ENCODE measurements around the gene SMAD3. TPM values are rescaled to one million over a fixed set of nuclear protein-coding genes. Genes with fewer than 3 reads are reported as not detected.

The SMAD3 gene
- total RNA-seq, 1 experiment from 2014 or later: 54.8 TPM

DNA sequence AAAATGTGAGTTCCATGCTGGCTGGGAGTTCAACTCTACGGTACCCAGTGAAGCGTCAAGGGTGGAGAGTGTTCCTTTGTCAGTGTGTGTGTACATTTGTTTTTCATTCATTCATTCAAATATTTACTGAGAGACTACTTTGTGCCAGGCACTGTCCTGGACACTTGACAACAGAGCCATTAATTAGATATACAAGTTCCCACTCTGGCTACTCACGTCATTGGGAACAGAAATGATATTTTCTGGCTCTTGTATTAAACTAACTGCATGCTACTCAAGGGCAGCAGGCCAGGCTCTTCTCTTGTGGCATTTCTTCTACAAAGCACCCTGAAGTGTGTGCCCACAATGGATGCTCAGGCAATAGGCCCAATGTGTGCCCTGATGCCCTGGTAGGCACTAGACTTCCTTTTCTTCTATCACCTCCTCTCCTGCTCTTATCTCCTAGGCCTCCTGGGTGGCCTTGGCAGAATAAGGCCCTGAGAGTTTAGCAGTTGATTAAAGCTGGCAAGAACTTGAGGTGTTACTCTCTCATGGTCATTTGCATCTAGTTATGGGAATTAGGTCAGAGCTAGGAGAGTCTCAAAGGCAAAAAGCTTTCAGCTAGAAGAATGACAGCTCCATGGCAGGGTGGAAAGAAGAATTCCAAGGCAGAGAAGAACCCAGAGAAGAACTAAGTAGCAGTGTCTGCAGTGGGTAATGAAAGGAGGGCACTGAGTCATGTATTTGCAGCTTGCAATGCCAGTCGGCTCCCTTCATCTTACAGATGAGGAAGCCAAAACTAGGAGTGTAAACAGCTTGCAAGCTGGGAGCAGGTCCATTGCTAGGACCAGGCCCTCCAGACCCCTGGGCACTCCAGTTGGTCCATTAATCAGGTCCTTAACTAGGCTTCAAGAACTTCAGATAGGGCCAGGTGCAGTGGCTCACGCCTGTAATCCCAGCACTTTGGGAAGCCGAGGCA lies 14.0 kb upstream of the SMAD3 start:
- Mint-ChIP-seq H3K4me3 (ENCODE audit: unreplicated experiment) (no peak overlapping the region), H3K9me3 (ENCODE audit: unreplicated experiment) (no peaks in the 10 kb centered on the region), H3K36me3 (ENCODE audit: insufficient read depth, unreplicated experiment) (peaks cover 4% of the 10 kb centered on the region), H3K4me1 (ENCODE audit: low read depth, unreplicated experiment) (peaks cover 59% of the 10 kb centered on the region), H3K27ac (ENCODE audit: unreplicated experiment) (peak overlapping the region; percentile 92), H3K27me3 (ENCODE audit: insufficient read depth, unreplicated experiment) (no peaks in the 10 kb centered on the region)
- TF ChIP-seq, protein P1, sequence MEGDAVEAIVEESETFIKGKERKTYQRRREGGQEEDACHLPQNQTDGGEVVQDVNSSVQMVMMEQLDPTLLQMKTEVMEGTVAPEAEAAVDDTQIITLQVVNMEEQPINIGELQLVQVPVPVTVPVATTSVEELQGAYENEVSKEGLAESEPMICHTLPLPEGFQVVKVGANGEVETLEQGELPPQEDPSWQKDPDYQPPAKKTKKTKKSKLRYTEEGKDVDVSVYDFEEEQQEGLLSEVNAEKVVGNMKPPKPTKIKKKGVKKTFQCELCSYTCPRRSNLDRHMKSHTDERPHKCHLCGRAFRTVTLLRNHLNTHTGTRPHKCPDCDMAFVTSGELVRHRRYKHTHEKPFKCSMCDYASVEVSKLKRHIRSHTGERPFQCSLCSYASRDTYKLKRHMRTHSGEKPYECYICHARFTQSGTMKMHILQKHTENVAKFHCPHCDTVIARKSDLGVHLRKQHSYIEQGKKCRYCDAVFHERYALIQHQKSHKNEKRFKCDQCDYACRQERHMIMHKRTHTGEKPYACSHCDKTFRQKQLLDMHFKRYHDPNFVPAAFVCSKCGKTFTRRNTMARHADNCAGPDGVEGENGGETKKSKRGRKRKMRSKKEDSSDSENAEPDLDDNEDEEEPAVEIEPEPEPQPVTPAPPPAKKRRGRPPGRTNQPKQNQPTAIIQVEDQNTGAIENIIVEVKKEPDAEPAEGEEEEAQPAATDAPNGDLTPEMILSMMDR (IDR thresholded peaks at IDR 0.05; ENCODE audit: insufficient read depth in 1 of 2, low read depth in 1 of 2, low read length in 1 of 2, severe bottlenecking in 1 of 2, unreplicated experiment in 1 of 2): no peak
- Histone ChIP-seq H3K4me1 (peaks cover 48% of the 10 kb centered on the region), H3K36me3 (ENCODE audit: control insufficient read depth, insufficient read depth, low read length) (no peaks in the 10 kb centered on the region), H3K4me3 (ENCODE audit: low read depth, low read length) (no peak overlapping the region), H3K27me3 (replicated peaks; ENCODE audit: control insufficient read depth, insufficient read depth, low read length) (no peaks in the 10 kb centered on the region), H3K9me3 (no peaks in the 10 kb centered on the region)
- ChIA-PET CTCF (interaction anchor here (0.6 to 1.0 kb wide), 2 partner anchors 47 to 252 kb away, joined by 3 to 4 read pairs; no protein-coding TSS in a partner anchor), POLR2A (no interaction called here)
- DNase-seq: no peak
- BruUV-seq (replicated peaks): no TSS peak
- intact Hi-C loops (cut with micrococcal nuclease; ENCODE audit: unreplicated experiment): no loop called here

DNA sequence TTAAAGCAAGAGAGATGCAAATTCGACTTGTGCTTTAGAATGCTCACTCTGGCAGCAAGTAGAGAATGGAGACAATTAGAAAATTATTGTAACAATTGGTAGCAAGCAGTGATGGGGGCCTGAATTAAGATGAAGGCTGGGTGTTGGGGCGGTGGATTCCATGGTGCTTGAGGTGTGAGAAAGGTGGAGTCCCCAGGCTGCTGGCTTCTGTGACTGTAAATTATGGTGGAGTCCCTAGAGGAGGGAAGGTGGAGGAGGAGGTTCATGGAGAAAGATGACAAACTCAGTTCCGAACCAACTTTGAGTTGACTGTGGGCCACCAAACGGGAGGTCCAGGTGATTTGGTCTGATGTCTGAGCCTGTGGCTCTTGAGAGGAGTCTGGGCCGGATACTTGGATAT lies 10.7 kb upstream of the SMAD3 start:
- ChIA-PET POLR2A (no interaction called here), CTCF (no interaction called here)
- Mint-ChIP-seq H3K9me3 (ENCODE audit: unreplicated experiment) (no peaks in the 10 kb centered on the region), H3K27ac (ENCODE audit: unreplicated experiment) (no peak overlapping the region), H3K27me3 (ENCODE audit: insufficient read depth, unreplicated experiment) (no peaks in the 10 kb centered on the region), H3K4me3 (ENCODE audit: unreplicated experiment) (no peak overlapping the region), H3K4me1 (ENCODE audit: low read depth, unreplicated experiment) (peaks cover 54% of the 10 kb centered on the region), H3K36me3 (ENCODE audit: insufficient read depth, unreplicated experiment) (peaks cover 4% of the 10 kb centered on the region)
- no peak for DNase-seq
- no peaks in the 10 kb centered on the region for H3K9me3 ChIP-seq
- TF ChIP-seq, protein P1 (IDR thresholded peaks at IDR 0.05; ENCODE audit: insufficient read depth in 1 of 2, low read depth in 1 of 2, low read length in 1 of 2, severe bottlenecking in 1 of 2, unreplicated experiment in 1 of 2): no peak
- H3K4me1 ChIP-seq: peaks cover 24% of the 10 kb centered on the region
- no TSS peak for BruUV-seq (replicated peaks)
- H3K36me3 ChIP-seq (ENCODE audit: control insufficient read depth, insufficient read depth, low read length): no peaks in the 10 kb centered on the region
- H3K27me3 ChIP-seq (replicated peaks; ENCODE audit: control insufficient read depth, insufficient read depth, low read length): no peaks in the 10 kb centered on the region
- intact Hi-C loops (cut with micrococcal nuclease; ENCODE audit: unreplicated experiment): no loop called here
- H3K4me3 ChIP-seq (ENCODE audit: low read depth, low read length): no peak overlapping the region

DNA sequence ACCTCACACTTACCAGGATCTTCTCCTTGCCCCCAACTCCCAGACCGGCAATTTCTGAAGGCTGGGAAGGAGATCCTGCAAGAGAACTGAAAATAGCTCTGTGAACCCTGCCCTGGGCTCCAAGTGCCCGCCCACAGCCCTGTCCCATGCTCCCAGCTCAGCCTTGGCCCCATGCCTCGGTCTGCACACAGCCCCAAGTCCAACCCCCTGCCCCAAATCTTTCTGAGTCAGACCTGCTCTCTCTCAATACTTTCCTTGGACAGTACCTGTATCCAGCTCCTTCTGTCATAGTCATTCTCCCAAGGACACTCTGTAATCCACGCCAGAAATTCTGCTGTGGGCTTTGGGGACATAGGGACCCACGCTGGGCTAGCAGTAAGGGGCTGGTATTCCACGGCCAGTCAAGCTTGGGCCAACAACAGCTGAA lies 6.3 kb upstream of the SMAD3 start:
- Mint-ChIP-seq H3K27me3 (ENCODE audit: insufficient read depth, unreplicated experiment) (no peaks in the 10 kb centered on the region), H3K4me3 (ENCODE audit: unreplicated experiment) (no peak overlapping the region), H3K36me3 (ENCODE audit: insufficient read depth, unreplicated experiment) (peaks cover 9% of the 10 kb centered on the region), H3K27ac (ENCODE audit: unreplicated experiment) (peak overlapping the region; percentile 48), H3K9me3 (ENCODE audit: unreplicated experiment) (no peaks in the 10 kb centered on the region), H3K4me1 (ENCODE audit: low read depth, unreplicated experiment) (peaks cover 54% of the 10 kb centered on the region)
- intact Hi-C loops (cut with micrococcal nuclease; ENCODE audit: unreplicated experiment): no loop called here
- ChIA-PET CTCF (no interaction called here), POLR2A (no interaction called here)
- H3K9me3 ChIP-seq: no peaks in the 10 kb centered on the region
- no TSS peak for BruUV-seq (replicated peaks)
- no peak for DNase-seq
- no peaks in the 10 kb centered on the region for H3K36me3 ChIP-seq (ENCODE audit: control insufficient read depth, insufficient read depth, low read length)
- no peaks in the 10 kb centered on the region for H3K27me3 ChIP-seq (replicated peaks; ENCODE audit: control insufficient read depth, insufficient read depth, low read length)
- no peak overlapping the region for H3K4me3 ChIP-seq (ENCODE audit: low read depth, low read length)
- TF ChIP-seq, protein P1 (IDR thresholded peaks at IDR 0.05; ENCODE audit: insufficient read depth in 1 of 2, low read depth in 1 of 2, low read length in 1 of 2, severe bottlenecking in 1 of 2, unreplicated experiment in 1 of 2): no peak
- peaks cover 35% of the 10 kb centered on the region for H3K4me1 ChIP-seq
